Measurements from ENCODE around the gene NEU4. TPM values are rescaled to one million over a fixed set of nuclear protein-coding genes. Genes with fewer than 3 reads are reported as not detected.

The NEU4 gene
- total RNA-seq, 1 donor from 2014 or later, result 0.31 TPM

GRCh38 chr2:241852981-241853631, 44.1 kb downstream of the NEU4 start:
- TF ChIP-seq, protein P1, sequence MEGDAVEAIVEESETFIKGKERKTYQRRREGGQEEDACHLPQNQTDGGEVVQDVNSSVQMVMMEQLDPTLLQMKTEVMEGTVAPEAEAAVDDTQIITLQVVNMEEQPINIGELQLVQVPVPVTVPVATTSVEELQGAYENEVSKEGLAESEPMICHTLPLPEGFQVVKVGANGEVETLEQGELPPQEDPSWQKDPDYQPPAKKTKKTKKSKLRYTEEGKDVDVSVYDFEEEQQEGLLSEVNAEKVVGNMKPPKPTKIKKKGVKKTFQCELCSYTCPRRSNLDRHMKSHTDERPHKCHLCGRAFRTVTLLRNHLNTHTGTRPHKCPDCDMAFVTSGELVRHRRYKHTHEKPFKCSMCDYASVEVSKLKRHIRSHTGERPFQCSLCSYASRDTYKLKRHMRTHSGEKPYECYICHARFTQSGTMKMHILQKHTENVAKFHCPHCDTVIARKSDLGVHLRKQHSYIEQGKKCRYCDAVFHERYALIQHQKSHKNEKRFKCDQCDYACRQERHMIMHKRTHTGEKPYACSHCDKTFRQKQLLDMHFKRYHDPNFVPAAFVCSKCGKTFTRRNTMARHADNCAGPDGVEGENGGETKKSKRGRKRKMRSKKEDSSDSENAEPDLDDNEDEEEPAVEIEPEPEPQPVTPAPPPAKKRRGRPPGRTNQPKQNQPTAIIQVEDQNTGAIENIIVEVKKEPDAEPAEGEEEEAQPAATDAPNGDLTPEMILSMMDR (IDR thresholded peaks at IDR 0.05), result no peak
- Mint-ChIP-seq H3K27ac (no peak overlapping the region), H3K36me3 (ENCODE audit: low read depth) (no peaks in the 10 kb centered on the region), H3K4me1 (peaks cover 2% of the 10 kb centered on the region), H3K9me3 (no peaks in the 10 kb centered on the region), H3K27me3 (no peaks in the 10 kb centered on the region), H3K4me3 (no peak overlapping the region)
- CTCF ChIA-PET, result no interaction called here
- intact Hi-C loops (cut with micrococcal nuclease), result no loop called here
- ATAC-seq (ENCODE audit: low read depth), result no peak
- DNase-seq, result no peak
- POLR2A ChIA-PET, result interaction anchor here (0.5 kb wide), 1 partner anchor 9 kb away, joined by 6 read pairs; no protein-coding TSS in a partner anchor

- Mint-ChIP-seq H3K36me3 (ENCODE audit: low read depth) (no peaks in the 10 kb centered on the region), H3K9me3 (no peaks in the 10 kb centered on the region), H3K4me3 (no peak overlapping the region), H3K27ac (no peak overlapping the region), H3K4me1 (peaks cover 7% of the 10 kb centered on the region), H3K27me3 (no peaks in the 10 kb centered on the region)
- intact Hi-C loops (cut with micrococcal nuclease), result no loop called here
- TF ChIP-seq, protein P1 (IDR thresholded peaks at IDR 0.05), result no peak
- ChIA-PET POLR2A (no interaction called here), CTCF (no interaction called here)
- DNase-seq (no peak), ATAC-seq (ENCODE audit: low read depth) (no peak)
These were observed 44.8 kb downstream of the NEU4 start for GRCh38 chr2:241853651-241854341.

GRCh38 chr2:241854342-241855244, 45.6 kb downstream of the NEU4 start:
- TF ChIP-seq, protein P1 (IDR thresholded peaks at IDR 0.05), result no peak
- ATAC-seq (ENCODE audit: low read depth), result no peak
- peaks cover under 1% of the 10 kb centered on the region for H3K27me3 Mint-ChIP-seq
- intact Hi-C loops (cut with micrococcal nuclease), result loop anchor here (5.0 kb wide), 1 partner anchor 52 kb away; no protein-coding TSS in a partner anchor
- peaks cover 11% of the 10 kb centered on the region for H3K4me1 Mint-ChIP-seq
- CTCF ChIA-PET, result no interaction called here
- H3K9me3 Mint-ChIP-seq, result no peaks in the 10 kb centered on the region
- no peak overlapping the region for H3K27ac Mint-ChIP-seq
- H3K36me3 Mint-ChIP-seq (ENCODE audit: low read depth), result no peaks in the 10 kb centered on the region
- no peak for DNase-seq
- H3K4me3 Mint-ChIP-seq, result no peak overlapping the region
- POLR2A ChIA-PET, result interaction anchor here (0.6 kb wide), 1 partner anchor 911 kb away, joined by 4 read pairs; no protein-coding TSS in a partner anchor

DNA sequence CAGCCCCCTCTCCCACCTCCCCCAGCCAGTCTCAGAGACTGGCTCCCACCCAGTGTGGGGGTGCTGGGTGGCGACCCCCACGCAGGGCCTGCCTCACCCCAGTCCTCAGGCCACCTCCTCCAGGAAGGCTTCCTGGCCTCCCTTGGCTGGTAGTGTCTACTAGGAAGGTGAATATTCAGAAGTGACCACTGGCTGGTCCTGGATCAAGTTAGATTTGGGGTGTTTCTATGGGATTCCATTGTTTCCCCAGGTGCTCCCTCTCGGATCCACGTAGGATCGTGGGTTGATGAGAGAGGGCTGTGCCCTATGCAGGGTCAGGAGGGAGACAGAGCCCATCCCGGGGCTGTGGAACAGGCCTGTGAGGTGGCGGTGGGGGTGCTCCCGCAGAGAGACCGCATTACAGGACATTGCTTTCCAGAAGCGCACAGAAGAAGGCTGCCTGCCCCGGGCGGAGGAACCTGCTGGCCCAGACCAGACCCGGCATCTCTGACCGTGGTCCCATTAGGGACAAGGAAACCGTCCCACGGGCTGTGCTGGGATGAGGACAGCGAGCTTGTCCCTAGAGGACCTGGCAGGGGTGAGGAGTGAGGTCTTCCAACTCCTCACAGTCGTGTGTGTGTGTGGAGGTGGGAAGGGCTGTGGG, 46.4 kb downstream of the NEU4 start:
- peaks cover 3% of the 10 kb centered on the region for H3K27me3 Mint-ChIP-seq
- ChIA-PET CTCF (no interaction called here), POLR2A (no interaction called here)
- ATAC-seq (ENCODE audit: low read depth) (no peak), DNase-seq (no peak)
- TF ChIP-seq, protein P1 (IDR thresholded peaks at IDR 0.05), result no peak
- H3K27ac Mint-ChIP-seq, result no peak overlapping the region
- no peaks in the 10 kb centered on the region for H3K9me3 Mint-ChIP-seq
- peaks cover 17% of the 10 kb centered on the region for H3K4me1 Mint-ChIP-seq
- H3K4me3 Mint-ChIP-seq, result no peak overlapping the region
- intact Hi-C loops (cut with micrococcal nuclease), result loop anchor here (5.0 kb wide), 1 partner anchor 53 kb away; no protein-coding TSS in a partner anchor
- no peaks in the 10 kb centered on the region for H3K36me3 Mint-ChIP-seq (ENCODE audit: low read depth)
